Ectodermal cell (in vitro differentiated cells): Measurements from ENCODE around the gene SPATA6.

Experiments used
- H3K27ac ChIP-seq: 2 replicates; pipeline ENCODE4 v1.7.0; 2013; ENCODE audit warnings: mild to moderate bottlenecking, low read depth, low read length; ENCODE audit not compliant: insufficient read depth, poor library complexity, severe bottlenecking
- H3K27me3 ChIP-seq: 2 replicates; pipeline ENCODE4 v1.7.0; 2013; ENCODE audit warnings: mild to moderate bottlenecking, low read length; ENCODE audit not compliant: insufficient read depth, control insufficient read depth, poor library complexity, severe bottlenecking
- H3K36me3 ChIP-seq: one replicate; pipeline ENCODE4 v1.7.0; 2013; ENCODE audit warnings: low read length; ENCODE audit not compliant: control insufficient read depth, insufficient read depth
- H3K4me1 ChIP-seq: one replicate; pipeline ENCODE4 v1.7.0; 2013; ENCODE audit warnings: low read length; ENCODE audit not compliant: control insufficient read depth, insufficient read depth
- H3K4me3 ChIP-seq: 2 replicates; pipeline ENCODE4 v1.7.0; 2013; ENCODE audit warnings: low read depth, low read length, control low read depth; ENCODE audit not compliant: insufficient read depth
- H3K9me3 ChIP-seq: 2 replicates; pipeline ENCODE4 v1.7.0; 2013; ENCODE audit warnings: mild to moderate bottlenecking, low read length, moderate library complexity; ENCODE audit not compliant: control insufficient read depth
- WGBS, 2 experiments: methylation state at CpG; one replicate each; pipeline ENCODE4 v1.1.7; 2013; ENCODE audit warnings: missing lambda C conversion rate in 2 of 2; 5-methylcytosine and 5-hydroxymethylcytosine counted together

The SPATA6 gene

DNA sequence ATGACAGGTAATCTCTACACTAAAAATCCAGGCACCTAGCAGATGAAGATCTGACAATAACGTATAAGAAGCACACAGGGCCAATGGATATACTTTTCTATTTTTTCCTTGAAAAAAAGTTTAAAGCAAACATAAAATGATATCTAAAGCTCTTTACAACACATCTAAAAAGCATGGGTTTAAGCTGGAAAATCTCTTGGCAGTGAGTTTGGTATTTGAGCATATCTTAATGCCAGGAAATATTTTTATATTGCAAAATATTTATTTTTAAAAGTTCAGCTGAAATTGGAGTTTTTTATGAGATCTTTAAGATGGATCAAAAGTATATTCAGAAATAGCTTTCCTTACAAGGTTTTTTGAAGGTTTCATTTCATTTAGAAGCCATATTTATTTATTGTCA, 209.0 kb downstream of the SPATA6 start:
- H3K4me1 ChIP-seq: no peaks in the 10 kb centered on the region
- H3K9me3 ChIP-seq: no peaks in the 10 kb centered on the region
- H3K4me3 ChIP-seq: no peak overlapping the region
- no peak overlapping the region for H3K27ac ChIP-seq
- 83 to 100% methylated on average over 1 of the region's 1 CpG for WGBS, 2 experiments
- no peaks in the 10 kb centered on the region for H3K27me3 ChIP-seq
- H3K36me3 ChIP-seq: no peaks in the 10 kb centered on the region

DNA sequence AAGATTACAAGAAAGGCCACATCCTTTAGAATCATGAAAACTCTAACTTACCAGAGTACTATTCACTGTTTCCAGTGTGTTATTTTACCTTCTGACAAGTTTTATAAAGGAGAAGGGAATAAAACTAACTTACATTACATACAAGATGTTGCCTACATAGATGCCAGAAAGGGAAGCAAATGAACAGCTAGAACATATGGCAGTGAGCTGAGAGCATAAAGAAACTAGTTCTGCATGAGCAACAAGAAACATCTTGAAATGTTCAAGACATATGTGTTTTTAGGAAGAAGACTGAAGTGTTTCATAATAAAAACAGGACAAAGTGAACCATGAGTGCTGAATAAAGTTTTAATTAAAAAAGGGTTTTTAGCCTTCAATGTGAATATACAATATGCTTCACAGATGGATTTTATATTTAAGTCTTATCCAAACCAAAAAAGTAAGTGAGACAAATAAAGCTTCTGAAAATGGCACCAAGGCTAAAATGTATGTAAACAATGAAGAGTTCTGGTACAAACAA, 210.1 kb downstream of the SPATA6 start:
- Histone ChIP-seq H3K4me1 (no peaks in the 10 kb centered on the region), H3K27me3 (no peaks in the 10 kb centered on the region), H3K4me3 (no peak overlapping the region), H3K9me3 (no peaks in the 10 kb centered on the region), H3K36me3 (no peaks in the 10 kb centered on the region), H3K27ac (no peak overlapping the region)

- Histone ChIP-seq H3K9me3 (no peaks in the 10 kb centered on the region), H3K27ac (no peak overlapping the region), H3K4me1 (no peaks in the 10 kb centered on the region), H3K36me3 (no peaks in the 10 kb centered on the region), H3K27me3 (no peaks in the 10 kb centered on the region), H3K4me3 (no peak overlapping the region)
- WGBS, 2 experiments: 86 to 89% methylated on average over 1 of the region's 1 CpG
These were observed 213.9 kb downstream of the SPATA6 start for GRCh38 chr1:48258106-48258505.

DNA sequence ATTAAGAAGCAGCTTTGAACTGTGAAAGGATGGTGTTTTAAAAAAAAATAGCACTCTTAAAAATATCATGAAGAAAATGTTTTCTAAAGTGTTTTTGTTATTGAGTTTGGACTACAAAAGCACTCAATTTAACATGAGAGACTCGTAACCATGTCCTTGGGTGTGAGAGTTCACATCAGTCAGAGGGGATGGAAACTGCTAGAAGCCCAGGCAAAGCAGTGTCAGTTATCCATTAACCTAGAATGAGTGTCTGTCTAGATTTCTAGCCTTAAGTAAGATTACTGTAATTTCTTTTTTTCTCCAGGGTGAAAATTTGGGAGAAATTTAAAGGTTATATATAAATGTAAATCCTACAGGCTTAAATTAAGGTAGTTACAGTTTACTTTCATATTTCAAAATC, 217.8 kb downstream of the SPATA6 start:
- Histone ChIP-seq H3K27me3 (no peaks in the 10 kb centered on the region), H3K4me3 (no peak overlapping the region), H3K27ac (no peak overlapping the region), H3K36me3 (no peaks in the 10 kb centered on the region), H3K4me1 (no peaks in the 10 kb centered on the region), H3K9me3 (no peaks in the 10 kb centered on the region)
- 89 to 100% methylated on average over 1 of the region's 1 CpG for WGBS, 2 experiments

- H3K27me3 ChIP-seq: no peaks in the 10 kb centered on the region
- H3K4me3 ChIP-seq: no peak overlapping the region
- 93 to 95% methylated on average over 3 of the region's 3 CpGs for WGBS, 2 experiments
- H3K9me3 ChIP-seq: no peaks in the 10 kb centered on the region
- no peak overlapping the region for H3K27ac ChIP-seq
- H3K4me1 ChIP-seq: no peaks in the 10 kb centered on the region
- no peaks in the 10 kb centered on the region for H3K36me3 ChIP-seq
These were observed 220.2 kb downstream of the SPATA6 start for GRCh38 chr1:48251821-48252220.

DNA sequence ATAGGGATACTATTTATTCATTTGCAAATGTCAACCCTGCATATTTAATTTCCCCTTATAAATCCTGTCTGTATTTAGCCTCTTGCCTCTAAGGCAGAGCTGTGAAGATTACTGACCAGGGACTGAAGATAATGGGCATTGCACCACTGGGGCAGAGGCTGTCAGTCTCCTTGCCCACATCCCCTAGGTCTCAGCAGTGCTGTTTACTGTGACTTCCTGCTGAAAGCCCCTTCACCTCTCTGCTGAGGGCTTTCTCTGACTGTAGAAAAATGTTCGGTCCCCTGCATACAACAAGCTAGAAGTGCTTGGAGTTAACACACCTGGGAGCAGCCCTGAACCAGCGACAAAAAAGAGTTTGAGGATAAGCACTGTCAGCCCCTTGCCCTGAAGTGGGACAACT, 220.7 kb downstream of the SPATA6 start:
- Histone ChIP-seq H3K4me1 (no peaks in the 10 kb centered on the region), H3K9me3 (no peaks in the 10 kb centered on the region), H3K4me3 (no peak overlapping the region), H3K36me3 (no peaks in the 10 kb centered on the region), H3K27me3 (no peaks in the 10 kb centered on the region), H3K27ac (no peak overlapping the region)
- WGBS, 2 experiments: 91 to 93% methylated on average over 2 of the region's 2 CpGs

- Histone ChIP-seq H3K27me3 (no peaks in the 10 kb centered on the region), H3K9me3 (no peaks in the 10 kb centered on the region), H3K4me1 (no peaks in the 10 kb centered on the region), H3K36me3 (no peaks in the 10 kb centered on the region), H3K27ac (no peak overlapping the region), H3K4me3 (no peak overlapping the region)
- WGBS, 2 experiments: 83% methylated on average over 3 of the region's 3 CpGs
These were observed 221.4 kb downstream of the SPATA6 start for GRCh38 chr1:48250572-48250971.

- Histone ChIP-seq H3K36me3 (no peaks in the 10 kb centered on the region), H3K9me3 (no peaks in the 10 kb centered on the region), H3K27me3 (no peaks in the 10 kb centered on the region), H3K27ac (no peak overlapping the region), H3K4me3 (no peak overlapping the region), H3K4me1 (no peaks in the 10 kb centered on the region)
- 90 to 92% methylated on average over 3 of the region's 3 CpGs for WGBS, 2 experiments
These were observed 222.1 kb downstream of the SPATA6 start for GRCh38 chr1:48249868-48250267.

- Histone ChIP-seq H3K27ac (no peak overlapping the region), H3K36me3 (no peaks in the 10 kb centered on the region), H3K9me3 (no peaks in the 10 kb centered on the region), H3K27me3 (no peaks in the 10 kb centered on the region), H3K4me1 (no peaks in the 10 kb centered on the region), H3K4me3 (no peak overlapping the region)
- WGBS, 2 experiments: 97% methylated on average over 4 of the region's 4 CpGs
These were observed 223.6 kb downstream of the SPATA6 start for GRCh38 chr1:48248356-48248755.

- Histone ChIP-seq H3K27me3 (no peaks in the 10 kb centered on the region), H3K36me3 (no peaks in the 10 kb centered on the region), H3K4me1 (no peaks in the 10 kb centered on the region), H3K27ac (no peak overlapping the region), H3K9me3 (no peaks in the 10 kb centered on the region), H3K4me3 (no peak overlapping the region)
- 92 to 100% methylated on average over 1 of the region's 1 CpG for WGBS, 2 experiments
These were observed 225.3 kb downstream of the SPATA6 start for GRCh38 chr1:48246727-48247126.
